Ishikawa (cell line): ENCODE measurements around the gene SHC1.

Experiments used
- NFIC ChIP-seq: IDR thresholded peaks from 2 replicates; pipeline ENCODE4 v1.6.1; 2012
- RAD21 ChIP-seq: IDR thresholded peaks from 2 replicates; pipeline ENCODE4 v1.6.1; 2012; ENCODE audit warnings: low read depth
- TAF1 ChIP-seq: IDR thresholded peaks from 2 replicates; pipeline ENCODE4 v1.6.1; 2012; ENCODE audit warnings: low read depth, mild to moderate bottlenecking
- TCF12 ChIP-seq: IDR thresholded peaks from 2 replicates; pipeline ENCODE4 v1.6.1; 2012; ENCODE audit warnings: low read depth

DNA sequence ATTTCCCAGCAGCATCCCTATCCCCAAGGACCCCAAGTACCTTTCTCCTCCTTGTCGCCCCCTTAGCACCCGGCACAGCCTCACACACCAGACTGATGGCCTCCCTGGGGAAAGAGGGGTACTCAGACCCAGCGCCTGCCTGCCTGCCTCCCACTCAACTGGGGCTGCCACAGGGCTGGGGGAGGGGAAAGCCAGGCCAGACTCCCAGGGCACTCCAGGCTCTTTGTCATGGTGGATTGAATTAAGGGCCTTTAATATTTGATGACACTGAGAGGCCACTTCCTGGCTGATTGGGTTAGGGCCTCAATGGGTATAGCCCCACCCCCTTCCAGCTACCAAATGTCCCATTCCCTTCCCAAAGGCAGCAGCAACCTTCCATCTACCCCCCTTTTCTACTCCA, 1.8 kb downstream of the SHC1 start:
- no peak for TF ChIP-seq NFIC
- no peak for TF ChIP-seq TCF12
- no peak for TF ChIP-seq RAD21
- no peak for TF ChIP-seq TAF1
